SK-N-SH (cell line): Measurements from ENCODE around the gene ANGPTL1. TPM values are rescaled to one million over a fixed set of nuclear protein-coding genes. Genes with fewer than 3 reads are reported as not detected.

Source experiments
- CTCF ChIA-PET: fragments of 300-600, 350-600 bp; formaldehyde crosslinking; extraction: SDS; loops from one replicate; lab custom pipeline; 2021; lab: Yijun Ruan, JAX
- POLR2A ChIA-PET: fragments of 350-600 bp; sonication (Branson Sonifier 250); formaldehyde crosslinking; extraction: SDS; loops from one replicate; lab custom pipeline; 2020; ENCODE audit warnings: antibody characterized with exemption, inconsistent platforms; lab: Yijun Ruan, JAX
- DNase-seq: peaks from one replicate; pipeline ENCODE4 v3.0.0; 2012
- H2AFZ ChIP-seq: fragments of 200-600 bp; sonication (generic); 2 replicates; pipeline ENCODE4 v1.8.1; 2016; ENCODE audit warnings: antibody characterized with exemption, mild to moderate bottlenecking, low read depth
- H3F3A ChIP-seq: fragments of 200-600 bp; sonication (generic); replicated peaks from 2 replicates; pipeline ENCODE3; 2016; ENCODE audit warnings: antibody characterized with exemption, mild to moderate bottlenecking; ENCODE audit not compliant: insufficient read depth
- H3K27ac ChIP-seq, 2 experiments: fragments of 200-500 bp in 1 of 2; fragments of 200-600 bp in 1 of 2; sonication (Bioruptor generic) in 1 of 2; sonication (generic), shearing (Covaris generic) in 1 of 2; 2 replicates each; pipeline versions ENCODE4 v1.5.1 to v1.6.1; 2014 to 2016; ENCODE audit warnings: low read depth in 2 of 2, inconsistent platforms in 1 of 2, low read length in 1 of 2, mild to moderate bottlenecking in 1 of 2, mixed read lengths in 1 of 2
- H3K27me3 ChIP-seq: fragments of 200-600 bp; sonication (generic), shearing (Covaris generic); 2 replicates; pipeline ENCODE4 v1.6.1; 2016; ENCODE audit warnings: mixed run types; ENCODE audit not compliant: insufficient read depth
- H3K36me3 ChIP-seq, 2 experiments: fragments of 200-500 bp in 1 of 2; fragments of 200-600 bp in 1 of 2; sonication (Bioruptor generic) in 1 of 2; sonication (generic) in 1 of 2; replicated peaks in 1 of 2; 2 replicates each; pipeline versions ENCODE3 to v1.5.1; 2014 to 2016; ENCODE audit warnings: low read length in 1 of 2, mild to moderate bottlenecking in 1 of 2; ENCODE audit not compliant: insufficient read depth in 2 of 2, control insufficient read depth in 1 of 2
- H3K4me1 ChIP-seq, 2 experiments: fragments of 200-500 bp in 1 of 2; fragments of 200-600 bp in 1 of 2; sonication (Bioruptor generic) in 1 of 2; sonication (generic), shearing (Covaris generic) in 1 of 2; 2 replicates each; pipeline versions ENCODE4 v1.5.1 to v1.6.1; 2014 to 2016; ENCODE audit warnings: low read depth in 1 of 2, low read length in 1 of 2, mixed run types in 1 of 2; ENCODE audit not compliant: insufficient read depth in 2 of 2, control insufficient read depth in 1 of 2
- H3K4me2 ChIP-seq: fragments of 200-600 bp; sonication (generic), shearing (Covaris generic); 2 replicates; pipeline ENCODE4 v1.6.1; 2017; ENCODE audit warnings: mixed run types
- H3K4me3 ChIP-seq, 2 experiments: fragments of 200-500 bp in 1 of 2; fragments of 200-600 bp in 1 of 2; sonication (Bioruptor generic) in 1 of 2; sonication (generic), shearing (Covaris generic) in 1 of 2; 2 replicates each; pipeline versions ENCODE4 v1.5.1 to v1.8.1; 2014 to 2016; ENCODE audit warnings: low read depth in 2 of 2, inconsistent platforms in 1 of 2, low read length in 1 of 2, mild to moderate bottlenecking in 1 of 2, mixed read lengths in 1 of 2, moderate library complexity in 1 of 2
- H3K79me2 ChIP-seq: fragments of 200-600 bp; sonication (generic); 2 replicates; pipeline ENCODE4 v1.8.1; 2017; ENCODE audit warnings: mild to moderate bottlenecking; ENCODE audit not compliant: insufficient read depth
- H3K9ac ChIP-seq: fragments of 200-600 bp; sonication (generic); 2 replicates; pipeline ENCODE4 v1.6.1; 2017; ENCODE audit warnings: mixed run types
- H3K9me2 ChIP-seq: fragments of 200-600 bp; sonication (generic); 2 replicates; pipeline ENCODE4 v1.6.1; 2017; ENCODE audit warnings: mixed run types
- H3K9me3 ChIP-seq: fragments of 200-600 bp; sonication (generic); 2 replicates; pipeline ENCODE4 v1.6.1; 2017; ENCODE audit warnings: mixed run types, mild to moderate bottlenecking, moderate library complexity
- H4K20me1 ChIP-seq: fragments of 200-600 bp; sonication (generic); 2 replicates; pipeline ENCODE4 v1.6.1; 2017; ENCODE audit warnings: mild to moderate bottlenecking, mixed run types; ENCODE audit not compliant: insufficient read depth
- CTCF ChIP-seq: fragments of 200-600 bp; sonication (generic); IDR thresholded peaks from 2 replicates; pipeline ENCODE4 v1.6.1; 2017; ENCODE audit warnings: antibody characterized with exemption, mild to moderate bottlenecking, moderate library complexity
- EP300 ChIP-seq, 2 experiments: IDR thresholded peaks; 2 replicates each; pipeline versions ENCODE4 v1.4.0 to v1.6.1; 2012; ENCODE audit warnings: borderline replicate concordance in 1 of 2, low read depth in 1 of 2, low read length in 1 of 2
- EZH2phosphoT487 ChIP-seq: fragments of 200-600 bp; sonication (generic); IDR thresholded peaks from 2 replicates; pipeline ENCODE4 v1.6.1; 2017; ENCODE audit warnings: low read depth, mixed run types, mild to moderate bottlenecking, antibody characterized with exemption, moderate library complexity, borderline replicate concordance
- FOSL2 ChIP-seq: IDR thresholded peaks from 2 replicates; pipeline ENCODE4 v1.4.0; 2012; ENCODE audit warnings: low read depth, mild to moderate bottlenecking, moderate library complexity, borderline replicate concordance
- FOXJ3 ChIP-seq: sonication (generic); formaldehyde crosslinking; IDR thresholded peaks from 2 replicates; pipeline ENCODE4 v1.5.1; 2020; ENCODE audit warnings: mild to moderate bottlenecking, missing genetic modification reagents
- FOXM1 ChIP-seq: IDR thresholded peaks from 2 replicates; pipeline ENCODE4 v1.4.0; 2012; ENCODE audit warnings: low read depth, mild to moderate bottlenecking
- GABPA ChIP-seq: IDR thresholded peaks from 2 replicates; pipeline ENCODE4 v1.4.0; 2012; ENCODE audit warnings: low read depth, mild to moderate bottlenecking
- GATA2 ChIP-seq: sonication (generic); formaldehyde crosslinking; IDR thresholded peaks from 2 replicates; pipeline ENCODE4 v1.5.0; 2020; ENCODE audit warnings: mild to moderate bottlenecking, missing genetic modification reagents
- IRF3 ChIP-seq: fragments of 150-350 bp; IDR thresholded peaks from 2 replicates; pipeline ENCODE4 v1.6.1; 2016; ENCODE audit warnings: mild to moderate bottlenecking, low read depth, low read length
- JUND ChIP-seq: IDR thresholded peaks from 2 replicates; pipeline ENCODE4 v1.4.0; 2012
- MEF2A ChIP-seq: IDR thresholded peaks from 2 replicates; pipeline ENCODE4 v1.4.0; 2012; ENCODE audit warnings: low read depth, borderline replicate concordance
- MXI1 ChIP-seq: IDR thresholded peaks from 2 replicates; pipeline ENCODE4 v1.6.1; 2012; ENCODE audit warnings: mild to moderate bottlenecking, low read depth, low read length, improper control_type of control experiment
- NRF1 ChIP-seq: IDR thresholded peaks from 2 replicates; pipeline ENCODE4 v1.6.1; 2012; ENCODE audit warnings: low read depth, mild to moderate bottlenecking, low read length
- POLR2AphosphoS5 ChIP-seq: IDR thresholded peaks from 2 replicates; pipeline ENCODE4 v1.6.1; 2012; ENCODE audit warnings: low read depth, low read length
- RAD21 ChIP-seq: IDR thresholded peaks from 2 replicates; pipeline ENCODE4 v1.6.1; 2012; ENCODE audit warnings: mild to moderate bottlenecking, low read length
- RFX5 ChIP-seq: IDR thresholded peaks from 2 replicates; pipeline ENCODE4 v1.6.1; 2012; ENCODE audit warnings: mild to moderate bottlenecking, improper control_type of control experiment, low read length
- RXRA ChIP-seq: IDR thresholded peaks from 2 replicates; pipeline ENCODE4 v1.4.0; 2012; ENCODE audit warnings: low read depth, mild to moderate bottlenecking, borderline replicate concordance
- SIN3A ChIP-seq: IDR thresholded peaks from 2 replicates; pipeline ENCODE4 v1.6.1; 2012; ENCODE audit warnings: low read depth, mild to moderate bottlenecking, low read length, moderate library complexity, borderline replicate concordance
- SMC3 ChIP-seq: IDR thresholded peaks from 2 replicates; pipeline ENCODE4 v1.6.1; 2012; ENCODE audit warnings: low read depth, low read length, improper control_type of control experiment
- TAF1 ChIP-seq: IDR thresholded peaks from 2 replicates; pipeline ENCODE4 v1.6.1; 2012; ENCODE audit warnings: low read depth, mild to moderate bottlenecking, low read length, moderate library complexity, borderline replicate concordance
- TCF12 ChIP-seq: IDR thresholded peaks from 2 replicates; pipeline ENCODE4 v1.4.0; 2012
- TEAD4 ChIP-seq: IDR thresholded peaks from 2 replicates; pipeline ENCODE4 v1.4.0; 2012; ENCODE audit warnings: mild to moderate bottlenecking, borderline replicate concordance; ENCODE audit not compliant: insufficient read depth
- USF1 ChIP-seq: IDR thresholded peaks from 2 replicates; pipeline ENCODE4 v1.4.0; 2012; ENCODE audit warnings: low read depth, borderline replicate concordance
- USF2 ChIP-seq: fragments of 150-350 bp; IDR thresholded peaks from 2 replicates; pipeline ENCODE4 v1.6.1; 2017; ENCODE audit warnings: antibody characterized with exemption, low read length, low read depth, borderline replicate concordance
- YY1 ChIP-seq: IDR thresholded peaks from 2 replicates; pipeline ENCODE4 v1.4.0; 2012; ENCODE audit warnings: low read depth, mild to moderate bottlenecking
- WGBS: methylation state at CpG from one replicate; pipeline ENCODE4 v1.1.6; 2017; ENCODE audit warnings: low lambda C conversion rate; 5-methylcytosine and 5-hydroxymethylcytosine counted together
- polyA plus RNA-seq, 3 experiments: library from polyadenylated mRNA; depleted of rRNA; stranded (reverse); fragments of >200 nt; gene quantifications; 2 replicates each; pipeline ENCODE4 v1.2.3, GENCODE V29; 2012

Gene ANGPTL1
- polyA plus RNA-seq, 1 of the 3 experiments (the other 2 are of a cell fraction), result not detected

GRCh38 chr1:178877896-178878295, 7.0 kb upstream of the ANGPTL1 start:
- no peaks in the 10 kb centered on the region; a peak in 1 of 4 replicates for H3K4me1 ChIP-seq
- no peaks in the 10 kb centered on the region for H3K27me3 ChIP-seq
- H3K79me2 ChIP-seq, result no peaks in the 10 kb centered on the region
- no peak for DNase-seq
- no peak for TF ChIP-seq MXI1
- TF ChIP-seq FOSL2, result no peak
- no peak for TF ChIP-seq RFX5
- no peak for TF ChIP-seq RXRA
- no peak for TF ChIP-seq USF1
- no peak for TF ChIP-seq MEF2A
- no peak for TF ChIP-seq RAD21
- no peak for TF ChIP-seq TAF1
- TF ChIP-seq USF2, result no peak
- TF ChIP-seq GABPA, result no peak
- TF ChIP-seq EP300 (IDR thresholded peaks at IDR 0.05; ENCODE audit: borderline replicate concordance in 1 of 2, low read depth in 1 of 2, low read length in 1 of 2), result no peak
- TF ChIP-seq FOXM1, result no peak
- TF ChIP-seq GATA2 (CRISPR knock-in tag), result no peak
- no peak for TF ChIP-seq TCF12
- no peak overlapping the region for H3K4me2 ChIP-seq
- ChIA-PET CTCF (interaction anchor here (1.1 kb wide), 1 partner anchor 124 kb away, joined by 3 read pairs; no protein-coding TSS in a partner anchor), POLR2A (no interaction called here)
- no peak overlapping the region for H3K27ac ChIP-seq
- WGBS, result 82% methylated on average over 3 of the region's 3 CpGs
- H2AFZ ChIP-seq, result no peak overlapping the region
- H4K20me1 ChIP-seq, result no peaks in the 10 kb centered on the region
- H3K9ac ChIP-seq, result no peak overlapping the region
- H3F3A ChIP-seq, result no peaks in the 10 kb centered on the region
- H3K9me3 ChIP-seq, result no peaks in the 10 kb centered on the region
- no peak overlapping the region for H3K4me3 ChIP-seq
- H3K36me3 ChIP-seq, result peaks cover 8 to 15% of the 10 kb centered on the region in 2 experiments
- no peaks in the 10 kb centered on the region for H3K9me2 ChIP-seq

- H3K9me2 ChIP-seq, result no peaks in the 10 kb centered on the region
- DNase-seq, result no peak
- no peak overlapping the region for H3K4me2 ChIP-seq
- no peak overlapping the region for H3K9ac ChIP-seq
- peaks cover 9 to 16% of the 10 kb centered on the region in 2 experiments; a peak in 3 of 4 replicates for H3K4me1 ChIP-seq
- no peak overlapping the region for H3K27ac ChIP-seq
- H2AFZ ChIP-seq, result no peak overlapping the region
- H3F3A ChIP-seq, result no peaks in the 10 kb centered on the region
- no peak overlapping the region for H3K4me3 ChIP-seq
- POLR2A ChIA-PET, result no interaction called here
- no peaks in the 10 kb centered on the region for H3K27me3 ChIP-seq
- CTCF ChIA-PET, result no interaction called here
- H3K36me3 ChIP-seq, result peaks cover 5 to 13% of the 10 kb centered on the region in 2 experiments
- H4K20me1 ChIP-seq, result no peaks in the 10 kb centered on the region
- H3K9me3 ChIP-seq, result no peaks in the 10 kb centered on the region
- H3K79me2 ChIP-seq, result no peaks in the 10 kb centered on the region
- no peak for TF ChIP-seq TAF1
- TF ChIP-seq JUND, result no peak
- TF ChIP-seq RAD21, result no peak
- no peak for TF ChIP-seq SMC3
- TF ChIP-seq YY1, result no peak
- no peak for TF ChIP-seq FOSL2
- TF ChIP-seq EZH2phosphoT487, result no peak
- no peak for TF ChIP-seq SIN3A
- TF ChIP-seq FOXJ3 (CRISPR knock-in tag), result no peak
- no peak for TF ChIP-seq POLR2AphosphoS5
- TF ChIP-seq RXRA, result no peak
- TF ChIP-seq GATA2 (CRISPR knock-in tag), result no peak
- no peak for TF ChIP-seq MEF2A
- TF ChIP-seq IRF3, result no peak
- TF ChIP-seq CTCF, result no peak
- no peak for TF ChIP-seq NRF1
- no peak for TF ChIP-seq TEAD4
Measured at GRCh38 chr1:178875936-178876335, 5.1 kb upstream of the ANGPTL1 start.
